Measurements from ENCODE around the gene QRICH1. TPM values are rescaled to one million over a fixed set of nuclear protein-coding genes. Genes with fewer than 3 reads are reported as not detected.

The QRICH1 gene
- total and polyA plus RNA-seq, 12 donors, result 21.1 to 72.5 (median 57.6) TPM

DNA sequence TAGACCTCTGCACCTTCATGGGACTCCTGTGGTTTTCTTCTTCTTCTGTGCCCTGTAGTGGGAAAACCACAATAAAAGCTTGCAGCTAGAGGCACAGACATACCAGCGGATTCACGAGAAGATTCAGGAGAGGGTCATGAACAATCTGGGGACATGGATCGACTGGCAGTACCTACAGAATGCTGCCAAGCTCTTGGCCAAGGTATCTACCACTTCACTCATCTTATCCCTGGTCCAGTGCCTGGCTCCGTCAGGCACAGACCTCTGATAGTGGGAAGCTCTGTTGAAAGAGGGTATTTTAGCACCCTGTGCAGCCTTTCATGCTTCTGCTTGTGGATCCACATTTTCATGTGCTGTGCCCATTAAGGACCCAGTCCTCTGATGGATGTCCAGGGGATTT, 113.6 kb downstream of the QRICH1 start:
- no peak for DNase-seq
- intact Hi-C loops (cut with DNase I), result no loop called here
- TF ChIP-seq, protein P1, sequence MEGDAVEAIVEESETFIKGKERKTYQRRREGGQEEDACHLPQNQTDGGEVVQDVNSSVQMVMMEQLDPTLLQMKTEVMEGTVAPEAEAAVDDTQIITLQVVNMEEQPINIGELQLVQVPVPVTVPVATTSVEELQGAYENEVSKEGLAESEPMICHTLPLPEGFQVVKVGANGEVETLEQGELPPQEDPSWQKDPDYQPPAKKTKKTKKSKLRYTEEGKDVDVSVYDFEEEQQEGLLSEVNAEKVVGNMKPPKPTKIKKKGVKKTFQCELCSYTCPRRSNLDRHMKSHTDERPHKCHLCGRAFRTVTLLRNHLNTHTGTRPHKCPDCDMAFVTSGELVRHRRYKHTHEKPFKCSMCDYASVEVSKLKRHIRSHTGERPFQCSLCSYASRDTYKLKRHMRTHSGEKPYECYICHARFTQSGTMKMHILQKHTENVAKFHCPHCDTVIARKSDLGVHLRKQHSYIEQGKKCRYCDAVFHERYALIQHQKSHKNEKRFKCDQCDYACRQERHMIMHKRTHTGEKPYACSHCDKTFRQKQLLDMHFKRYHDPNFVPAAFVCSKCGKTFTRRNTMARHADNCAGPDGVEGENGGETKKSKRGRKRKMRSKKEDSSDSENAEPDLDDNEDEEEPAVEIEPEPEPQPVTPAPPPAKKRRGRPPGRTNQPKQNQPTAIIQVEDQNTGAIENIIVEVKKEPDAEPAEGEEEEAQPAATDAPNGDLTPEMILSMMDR (IDR thresholded peaks at IDR 0.05), result no peak
- H3K27ac ChIP-seq, result no peak overlapping the region
- ATAC-seq, result peak in 4 of 8 donors; percentile 40 to 62 (median 49)
- WGBS, 2 donors, result 58 to 59% methylated on average over 4 of the region's 4 CpGs
- peaks cover 0 to 16% (median 0%) of the 10 kb centered on the region in 9 donors for H3K4me1 ChIP-seq
- H3K4me3 ChIP-seq, result no peak overlapping the region
- H3K27me3 ChIP-seq, result no peaks in the 10 kb centered on the region
- H3K9me3 ChIP-seq, result no peaks in the 10 kb centered on the region
- peaks cover 4 to 99% (median 72%) of the 10 kb centered on the region in 9 donors for H3K36me3 ChIP-seq

Small RNAs within 50 kb of the gene (microRNA-seq; reads per million reads assigned to microRNA genes)
- gene MIR191 (5,744 to 6,752 reads per million in 2 donors), gene MIR425 (1,000 to 1,086 reads per million in 2 donors), gene MIR6890 (0 reads per million in 2 donors)

Other genes with a start within 250 kb of the QRICH1 start
- gene PRKAR2A, start 246.2 kb downstream of the QRICH1 start, total RNA-seq, result 10 to 100 TPM; 42.8 to 55.7 (median 44.8) TPM
- gene PRKAR2A, start 246.2 kb downstream of the QRICH1 start, polyA plus RNA-seq, result 10 to 100 TPM; 11.3 to 13.3 TPM
- gene SLC25A20, start 195.2 kb downstream of the QRICH1 start, total RNA-seq, result 100 to 1,000 TPM in 1 of 10 donors, 10 to 100 TPM in 9; 42.5 to 129 (median 82.6) TPM
- gene SLC25A20, start 195.2 kb downstream of the QRICH1 start, polyA plus RNA-seq, result 10 to 100 TPM; 36.7 to 45.7 TPM
- gene ARIH2, start 175.2 kb downstream of the QRICH1 start, total RNA-seq, result 100 to 1,000 TPM in 9 of 10 donors, 10 to 100 TPM in 1; 84.0 to 177 (median 147) TPM
- gene ARIH2, start 175.2 kb downstream of the QRICH1 start, polyA plus RNA-seq, result 100 to 1,000 TPM in 1 of 2 donors, 10 to 100 TPM in 1; 41.9 to 104 TPM
- gene P4HTM, start 103.8 kb downstream of the QRICH1 start, total RNA-seq, result 10 to 100 TPM; 23.8 to 41.7 (median 30.8) TPM
- gene P4HTM, start 103.8 kb downstream of the QRICH1 start, polyA plus RNA-seq, result 10 to 100 TPM; 25.8 to 30.9 TPM
- gene WDR6, start 86.7 kb downstream of the QRICH1 start, total RNA-seq, result 10 to 100 TPM; 70.4 to 98.8 (median 76.5) TPM
- gene WDR6, start 86.7 kb downstream of the QRICH1 start, polyA plus RNA-seq, result 100 to 1,000 TPM in 1 of 2 donors, 10 to 100 TPM in 1; 77.5 to 126 TPM
- 10 to 100 TPM in 8 of 10 donors, 1 to 10 TPM in 2; 7.6 to 17.8 (median 13.9) TPM for gene DALRD3, start 75.5 kb downstream of the QRICH1 start, total RNA-seq
- 10 to 100 TPM; 15.2 to 16.1 TPM for gene DALRD3, start 75.5 kb downstream of the QRICH1 start, polyA plus RNA-seq
- gene NDUFAF3, start 72.0 kb downstream of the QRICH1 start, total RNA-seq, result 100 to 1,000 TPM; 154 to 186 (median 167) TPM
- 100 to 1,000 TPM; 184 to 280 TPM for gene NDUFAF3, start 72.0 kb downstream of the QRICH1 start, polyA plus RNA-seq
- 10 to 100 TPM; 40.7 to 70.3 (median 58.4) TPM for gene IMPDH2, start 64.7 kb downstream of the QRICH1 start, total RNA-seq
- gene IMPDH2, start 64.7 kb downstream of the QRICH1 start, polyA plus RNA-seq, result 100 to 1,000 TPM in 1 of 2 donors, 10 to 100 TPM in 1; 84.0 to 105 TPM
- gene QARS1, start 10.7 kb upstream of the QRICH1 start, total RNA-seq, result 100 to 1,000 TPM; 173 to 265 (median 206) TPM
- gene QARS1, start 10.7 kb upstream of the QRICH1 start, polyA plus RNA-seq, result 100 to 1,000 TPM; 120 to 369 TPM
- gene USP19, start 26.8 kb upstream of the QRICH1 start, total RNA-seq, result 10 to 100 TPM; 47.5 to 78.1 (median 62.5) TPM
- 10 to 100 TPM; 18.1 to 20.2 TPM for gene USP19, start 26.8 kb upstream of the QRICH1 start, polyA plus RNA-seq
- gene LAMB2, start 39.0 kb upstream of the QRICH1 start, total RNA-seq, result 100 to 1,000 TPM; 575 to 961 (median 776) TPM
- gene LAMB2, start 39.0 kb upstream of the QRICH1 start, polyA plus RNA-seq, result 1,000 to 10,000 TPM in 1 of 2 donors, 100 to 1,000 TPM in 1; 423 to 1,204 TPM
- 10 to 100 TPM; 10.4 to 16.9 (median 12.3) TPM for gene CCDC71, start 72.3 kb upstream of the QRICH1 start, total RNA-seq
- gene CCDC71, start 72.3 kb upstream of the QRICH1 start, polyA plus RNA-seq, result 10 to 100 TPM in 1 of 2 donors, 1 to 10 TPM in 1; 7.2 to 16.3 TPM
- 100 to 1,000 TPM in 9 of 10 donors, 10 to 100 TPM in 1; 87.9 to 190 (median 118) TPM for gene KLHDC8B, start 77.5 kb upstream of the QRICH1 start, total RNA-seq
- gene KLHDC8B, start 77.5 kb upstream of the QRICH1 start, polyA plus RNA-seq, result 100 to 1,000 TPM in 1 of 2 donors, 10 to 100 TPM in 1; 56.2 to 121 TPM
- 1 to 10 TPM; 2.3 to 4.1 (median 2.8) TPM for gene C3orf62, start 183.2 kb upstream of the QRICH1 start, total RNA-seq
- 1 to 10 TPM; 2.4 to 9.1 TPM for gene C3orf62, start 183.2 kb upstream of the QRICH1 start, polyA plus RNA-seq
- gene USP4, start 246.0 kb upstream of the QRICH1 start, total RNA-seq, result 10 to 100 TPM; 35.4 to 48.3 (median 43.5) TPM
- gene USP4, start 246.0 kb upstream of the QRICH1 start, polyA plus RNA-seq, result 10 to 100 TPM; 19.9 to 52.4 TPM